Loucy (cell line): ENCODE data around the gene CHN1.

Experiments used
- H2AFZ ChIP-seq: fragments of 200-600 bp; sonication (generic); 2 replicates; pipeline ENCODE4 v1.6.0; 2016; ENCODE audit warnings: antibody characterized with exemption, mild to moderate bottlenecking, low read length, moderate library complexity
- H3F3A ChIP-seq: fragments of 200-600 bp; 2 replicates; pipeline ENCODE4 v1.6.0; 2016; ENCODE audit warnings: antibody characterized with exemption, low read depth, mild to moderate bottlenecking
- H3K27me3 ChIP-seq: fragments of 200-600 bp; sonication (generic); 2 replicates; pipeline ENCODE4 v1.6.1; 2014; ENCODE audit warnings: low read length, mild to moderate bottlenecking; ENCODE audit not compliant: insufficient read depth, poor library complexity, severe bottlenecking
- H3K36me3 ChIP-seq: fragments of 200-600 bp; sonication (generic); 2 replicates; pipeline ENCODE4 v1.6.1; 2016; ENCODE audit warnings: low read length; ENCODE audit not compliant: insufficient read depth
- H3K4me1 ChIP-seq: fragments of 200-600 bp; sonication (generic); 2 replicates; pipeline ENCODE4 v1.5.1; 2014; ENCODE audit warnings: low read length, mild to moderate bottlenecking; ENCODE audit not compliant: insufficient read depth, poor library complexity, severe bottlenecking
- H3K4me2 ChIP-seq: fragments of 200-600 bp; sonication (generic); 2 replicates; pipeline ENCODE4 v1.6.0; 2014; ENCODE audit warnings: antibody characterized with exemption, low read length, low read depth, mild to moderate bottlenecking; ENCODE audit not compliant: poor library complexity, severe bottlenecking
- H3K4me3 ChIP-seq: fragments of 200-600 bp; sonication (generic); 2 replicates; pipeline ENCODE4 v1.5.1; 2014; ENCODE audit warnings: low read length, mild to moderate bottlenecking, mixed read lengths; ENCODE audit not compliant: poor library complexity, severe bottlenecking
- H3K79me2 ChIP-seq: fragments of 200-600 bp; sonication (generic); 2 replicates; pipeline ENCODE4 v1.6.1; 2014; ENCODE audit warnings: low read length; ENCODE audit not compliant: insufficient read depth
- H3K9ac ChIP-seq: fragments of 200-600 bp; sonication (generic); 2 replicates; pipeline ENCODE4 v1.6.0; 2014; ENCODE audit warnings: mild to moderate bottlenecking, low read depth, low read length, moderate library complexity; ENCODE audit not compliant: poor library complexity, severe bottlenecking
- H3K9me2 ChIP-seq: fragments of 200-600 bp; sonication (generic); replicated peaks from 2 replicates; pipeline ENCODE4 v1.6.1; 2016; ENCODE audit warnings: low read depth, low read length, mixed read lengths
- H3K9me3 ChIP-seq: fragments of 200-600 bp; sonication (generic); 2 replicates; pipeline ENCODE4 v1.6.1; 2014; ENCODE audit warnings: mild to moderate bottlenecking, antibody characterized with exemption, low read length, low read depth; ENCODE audit not compliant: insufficient read depth
- H4K20me1 ChIP-seq: fragments of 200-600 bp; sonication (generic); 2 replicates; pipeline ENCODE4 v1.6.0; 2014; ENCODE audit warnings: antibody characterized with exemption, low read length, mild to moderate bottlenecking; ENCODE audit not compliant: insufficient read depth, poor library complexity, severe bottlenecking
- CTCF ChIP-seq: fragments of 200-600 bp; sonication (generic); conservative IDR thresholded peaks from 2 replicates; pipeline ENCODE4 v1.5.1; 2014; ENCODE audit warnings: mild to moderate bottlenecking, antibody characterized with exemption, low read length
- EZH2phosphoT487 ChIP-seq: fragments of 200-600 bp; IDR thresholded peaks from 2 replicates; pipeline ENCODE4 v1.6.1; 2018; ENCODE audit warnings: antibody characterized with exemption, mild to moderate bottlenecking, moderate library complexity, borderline replicate concordance

CHN1 gene

GRCh38 chr2:174846941-174847938, 157.9 kb downstream of the CHN1 start:
- no peak overlapping the region for H3K9ac ChIP-seq
- no peaks in the 10 kb centered on the region for H3K36me3 ChIP-seq
- H3K9me2 ChIP-seq = no peaks in the 10 kb centered on the region
- no peaks in the 10 kb centered on the region for H4K20me1 ChIP-seq
- no peak overlapping the region for H3K4me3 ChIP-seq
- H3K79me2 ChIP-seq = no peaks in the 10 kb centered on the region
- no peaks in the 10 kb centered on the region for H3K4me1 ChIP-seq
- no peak overlapping the region for H3K4me2 ChIP-seq
- no peaks in the 10 kb centered on the region for H3K9me3 ChIP-seq
- H3K27me3 ChIP-seq = no peaks in the 10 kb centered on the region
- H2AFZ ChIP-seq = peak overlapping the region; percentile 33; the same call in 1 of the 2 replicates
- no peaks in the 10 kb centered on the region for H3F3A ChIP-seq
- TF ChIP-seq CTCF (no peak), EZH2phosphoT487 (no peak)

- Histone ChIP-seq H3K27me3 (no peaks in the 10 kb centered on the region), H3K9ac (no peak overlapping the region)
Observed at GRCh38 chr2:174846218-174846617, 159.0 kb downstream of the CHN1 start.

GRCh38 chr2:174844295-174844708, 160.9 kb downstream of the CHN1 start:
- Histone ChIP-seq H3K79me2 (no peaks in the 10 kb centered on the region), H3K36me3 (no peaks in the 10 kb centered on the region), H3K9me2 (no peaks in the 10 kb centered on the region), H3K9me3 (no peaks in the 10 kb centered on the region), H3K4me3 (no peak overlapping the region), H3F3A (no peaks in the 10 kb centered on the region), H3K9ac (no peak overlapping the region), H3K4me2 (no peak overlapping the region), H3K27me3 (no peaks in the 10 kb centered on the region), H2AFZ (no peak overlapping the region), H3K4me1 (no peaks in the 10 kb centered on the region), H4K20me1 (no peaks in the 10 kb centered on the region)
- TF ChIP-seq EZH2phosphoT487 = no peak
- no peak for TF ChIP-seq CTCF

More at GRCh38 chr2:174846218-174846617, 159.0 kb downstream of the CHN1 start:
- Histone ChIP-seq H3K79me2 (no peaks in the 10 kb centered on the region), H3K36me3 (no peaks in the 10 kb centered on the region), H3K4me2 (no peak overlapping the region), H3K4me3 (no peak overlapping the region), H4K20me1 (no peaks in the 10 kb centered on the region), H3K9me3 (no peaks in the 10 kb centered on the region), H3K9me2 (no peaks in the 10 kb centered on the region), H2AFZ (no peak overlapping the region), H3F3A (no peaks in the 10 kb centered on the region), H3K4me1 (no peaks in the 10 kb centered on the region)
- no peak for TF ChIP-seq CTCF
- no peak for TF ChIP-seq EZH2phosphoT487
